Fibroblast of skin of abdomen (primary cell): ENCODE data around the gene KCNA2.

Experiments used
- DNase-seq: peaks from one replicate; pipeline ENCODE4 v3.0.0-alpha.2; 2013

Gene KCNA2

GRCh38 chr1:110563089-110563488 lies 43.1 kb downstream of the KCNA2 start:
- no peak for DNase-seq

DNA sequence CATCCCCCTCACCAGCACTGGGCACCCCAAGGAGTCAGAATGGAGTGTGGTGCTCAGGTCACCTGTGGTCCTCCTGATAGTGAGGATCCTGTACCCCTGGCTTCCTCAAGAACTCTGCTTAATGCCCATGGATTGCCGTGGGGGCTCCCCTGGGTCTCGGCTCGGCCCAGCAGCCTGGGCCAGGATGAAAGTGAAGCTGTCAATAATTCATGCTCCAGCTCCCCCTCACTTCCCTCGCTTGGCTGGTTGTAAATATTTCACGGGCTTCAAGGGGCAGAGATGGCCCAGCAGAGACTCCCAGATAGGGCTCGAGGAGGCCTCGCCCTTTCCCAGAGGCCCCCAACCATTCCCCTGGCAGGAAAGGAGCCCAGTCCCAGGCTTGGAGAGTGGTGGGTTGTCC lies 44.6 kb downstream of the KCNA2 start:
- DNase-seq, result no peak

DNA sequence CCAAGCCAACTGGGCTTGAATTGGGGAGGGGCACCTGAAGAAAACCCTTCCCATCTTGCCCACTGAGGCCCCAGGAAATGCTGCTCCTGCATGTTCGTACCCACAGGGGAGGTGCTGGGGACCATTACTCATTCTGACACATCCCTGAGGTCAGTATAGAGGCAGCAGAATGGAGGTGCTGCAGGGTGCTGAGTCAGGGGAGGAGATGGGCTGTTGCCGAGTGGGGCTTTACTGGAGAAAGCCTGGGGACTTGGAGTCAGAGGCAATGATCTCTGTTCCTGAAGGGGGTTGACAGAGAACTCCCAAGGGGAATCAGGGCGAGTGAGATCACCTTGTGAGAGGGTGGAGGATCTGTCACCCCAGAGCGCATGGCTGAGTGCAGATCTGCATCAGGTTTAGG lies 47.0 kb downstream of the KCNA2 start:
- no peak for DNase-seq

DNA sequence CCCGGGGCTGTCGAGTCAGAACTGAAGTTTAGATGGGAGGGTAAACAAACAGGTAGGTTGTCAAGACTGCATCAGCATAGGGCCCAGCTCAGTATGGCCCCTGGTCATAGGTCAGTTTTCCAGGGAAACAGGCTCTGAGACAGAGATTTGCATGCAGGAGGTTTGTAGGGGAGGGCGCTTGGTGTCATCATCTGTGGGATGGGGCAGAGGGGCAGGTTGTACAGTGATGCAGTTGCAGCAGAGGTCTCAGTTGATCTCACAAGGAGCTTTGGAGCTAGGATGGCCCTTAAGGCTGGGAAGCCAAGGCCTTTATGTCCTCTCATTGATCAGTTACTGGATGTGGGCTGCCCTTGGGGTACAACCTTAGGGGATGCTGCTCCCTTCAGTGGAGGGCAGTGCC lies 48.7 kb downstream of the KCNA2 start:
- DNase-seq, result no peak

- no peak for DNase-seq
Measured at GRCh38 chr1:110556471-110556807, 49.7 kb downstream of the KCNA2 start.

DNA sequence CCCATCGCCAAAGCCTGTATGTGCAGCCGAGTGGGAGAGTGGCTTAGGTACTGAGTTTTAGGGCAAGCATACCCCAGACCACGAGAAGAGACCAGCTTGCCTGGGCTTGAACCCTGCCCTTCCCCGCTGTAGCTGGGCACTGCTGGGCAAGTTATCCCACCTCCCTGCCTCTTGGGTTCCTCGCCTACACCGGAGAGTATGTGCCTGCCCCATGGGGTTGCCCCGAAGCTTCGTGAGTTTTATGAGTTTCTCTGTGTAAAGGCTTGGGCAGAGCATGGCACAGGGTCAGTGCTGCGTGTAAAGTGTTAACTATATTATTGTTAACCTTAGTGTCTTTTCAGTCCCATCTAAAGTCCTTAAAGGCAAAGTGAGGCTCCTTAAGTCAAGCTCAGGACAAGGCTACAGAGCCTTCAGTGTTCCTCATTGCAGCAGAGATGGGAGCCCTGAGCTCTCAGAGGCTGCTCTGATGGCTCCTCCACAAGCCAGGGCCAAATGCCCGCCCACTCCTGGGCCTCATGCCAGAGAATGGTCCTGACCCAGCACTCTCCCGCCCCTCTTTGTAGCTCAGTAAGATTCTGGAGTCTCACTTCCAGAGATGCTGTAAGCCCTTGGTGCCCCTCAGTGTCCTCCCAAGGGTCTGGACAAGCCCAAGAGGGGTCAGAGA lies 50.2 kb downstream of the KCNA2 start:
- DNase-seq, result no peak

GRCh38 chr1:110554871-110555801 lies 51.0 kb downstream of the KCNA2 start:
- DNase-seq, result peak; percentile 7

DNA sequence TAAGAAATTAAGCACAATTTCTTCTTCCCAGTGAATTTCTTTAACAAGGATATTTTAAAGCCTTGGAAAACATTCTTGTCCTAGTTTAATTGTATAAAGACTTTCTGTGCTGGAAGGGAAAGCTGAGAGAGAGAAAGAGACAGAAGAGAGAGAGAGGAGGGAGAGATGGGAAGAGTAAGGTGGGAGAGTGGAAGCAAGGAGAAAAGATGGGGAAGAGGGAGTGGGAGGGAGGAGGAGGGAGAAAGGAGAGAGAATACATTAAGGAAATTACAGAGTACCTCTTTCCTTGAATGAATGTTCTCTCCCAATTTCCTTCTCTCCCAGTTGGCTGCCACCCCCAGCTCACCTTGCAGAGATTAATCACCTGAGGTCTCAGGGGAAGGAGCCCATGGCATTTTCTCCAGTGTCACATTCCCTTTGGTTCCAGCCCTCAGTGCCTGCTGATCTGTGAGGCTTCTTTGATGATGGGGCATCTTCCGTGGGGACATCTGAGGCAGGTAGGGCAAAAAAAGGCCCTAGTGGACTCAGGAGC lies 54.8 kb downstream of the KCNA2 start:
- DNase-seq, result no peak

DNA sequence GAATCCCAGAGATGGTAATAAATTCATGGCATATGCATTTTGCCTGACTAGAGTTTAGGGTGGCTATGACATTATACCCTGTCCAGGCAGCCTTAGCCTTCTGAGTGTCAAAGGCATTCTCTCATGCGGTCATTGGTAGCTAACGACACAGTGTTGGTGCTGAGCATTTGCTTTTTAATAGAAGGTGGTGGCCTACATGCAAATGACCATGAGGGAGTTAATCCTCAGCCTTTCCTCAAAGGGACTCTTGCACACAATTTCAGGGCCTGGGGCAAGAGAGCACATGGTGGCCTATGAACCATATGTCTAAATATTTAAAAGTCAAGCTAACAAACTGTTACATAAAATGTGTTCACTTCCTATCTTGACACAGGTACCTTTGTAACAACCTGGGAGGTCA lies 56.3 kb downstream of the KCNA2 start:
- DNase-seq, result no peak

DNA sequence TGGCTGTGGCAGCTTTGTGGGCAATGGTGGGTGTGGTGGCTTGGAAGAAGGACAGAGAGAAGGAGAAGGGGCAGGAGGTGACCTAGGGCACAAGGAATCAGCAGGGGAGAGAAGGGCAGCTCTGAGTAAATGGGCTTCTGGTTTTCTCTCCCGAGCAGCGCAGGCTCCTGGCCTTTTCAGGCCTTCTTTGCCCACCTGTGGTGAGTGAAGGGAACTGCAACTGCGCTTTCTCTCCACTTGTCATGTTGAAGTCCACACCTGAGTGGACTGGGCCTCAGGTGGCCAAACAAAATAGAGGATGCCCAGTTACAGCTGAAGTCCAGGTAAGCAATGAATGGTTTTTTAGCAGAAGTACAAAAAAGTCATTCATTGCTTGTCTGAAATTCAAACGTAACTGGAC lies 57.8 kb downstream of the KCNA2 start:
- DNase-seq, result no peak

DNA sequence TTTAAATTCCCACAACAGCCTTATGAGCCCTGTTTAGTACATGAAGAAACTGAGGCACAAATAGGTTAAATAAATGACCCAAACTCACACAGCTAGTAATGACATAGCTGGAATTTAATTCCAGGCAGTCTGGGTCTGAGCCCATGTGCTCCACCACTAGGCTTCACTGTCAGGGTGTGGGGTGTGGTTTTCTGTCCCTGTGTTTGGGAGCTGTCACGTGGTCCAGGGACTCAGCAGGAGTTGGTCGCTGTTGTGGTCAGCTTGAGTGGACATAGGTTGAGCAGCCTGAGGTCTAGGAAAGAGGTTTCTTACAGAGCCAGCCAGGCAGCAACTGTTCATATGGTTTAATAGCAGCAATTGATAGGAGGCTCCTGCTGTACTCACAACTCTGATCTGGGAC lies 59.1 kb downstream of the KCNA2 start:
- no peak for DNase-seq

- no peak for DNase-seq
Measured at GRCh38 chr1:110545492-110545891, 60.7 kb downstream of the KCNA2 start.

- DNase-seq, result no peak
Measured at GRCh38 chr1:110544753-110545152, 61.4 kb downstream of the KCNA2 start.
